ENCODE results near the gene PXYLP1. TPM values are rescaled to one million over a fixed set of nuclear protein-coding genes. Genes with fewer than 3 reads are reported as not detected.

PXYLP1 gene
- total and polyA plus RNA-seq, 9 of the 15 experiments (the other 6 are each of a cell fraction or from before 2014, with no cell fraction given): 0.80 to 2.9 (median 1.3) TPM

- CTCF ChIA-PET (ENCODE audit: low intra/inter-chr PET ratio): interaction anchor here (0.7 kb wide), 1 partner anchor 1748 kb away, joined by 3 read pairs; no protein-coding TSS in a partner anchor
- POLR2A ChIA-PET: no interaction called here
- Histone ChIP-seq H3K27me3 (ENCODE audit: control insufficient read depth in 2 of 2, insufficient read depth in 2 of 2, low read length in 2 of 2) (peaks cover 13 to 31% of the 10 kb centered on the region in 2 experiments; a peak in 3 of 5 replicates), H3K4me2 (ENCODE audit: insufficient read depth, low read length) (no peak overlapping the region), H3K4me3 (no peak overlapping the region), H3K36me3 (ENCODE audit: control insufficient read depth, insufficient read depth, low read length) (no peaks in the 10 kb centered on the region), H3K9me3 (replicated peaks; ENCODE audit: control insufficient read depth, insufficient read depth, low read depth, low read length) (no peaks in the 10 kb centered on the region), H2AFZ (ENCODE audit: low read depth, low read length) (no peak overlapping the region), H3K4me1 (replicated peaks in 1 of 2; ENCODE audit: control insufficient read depth in 2 of 2, insufficient read depth in 2 of 2, low read length in 2 of 2) (no peaks in the 10 kb centered on the region), H3K27ac (ENCODE audit: extremely low read depth, low read depth, low read length) (no peak overlapping the region), H3K79me2 (ENCODE audit: control insufficient read depth, insufficient read depth, low read length) (no peaks in the 10 kb centered on the region), H3K9me1 (ENCODE audit: control insufficient read depth, insufficient read depth, low read length) (no peaks in the 10 kb centered on the region), H3K9ac (ENCODE audit: insufficient read depth in 1 of 2, low read depth in 2 of 2, low read length in 2 of 2) (no peak overlapping the region), H4K20me1 (replicated peaks; ENCODE audit: control insufficient read depth, insufficient read depth, low read length) (no peaks in the 10 kb centered on the region)
- BruUV-seq (replicated peaks): no TSS peak
- ATAC-seq: no peak
- in situ Hi-C loops (cut with MboI) (no loop called here), intact Hi-C loops (cut with micrococcal nuclease) (no loop called here)
- FAIRE-seq: no peak
- DNase-seq (ENCODE audit: extremely low read depth in 1 of 4, low spot score in 3 of 4): no peak
- 11% methylated on average over 15 of the region's 15 CpGs for WGBS (ENCODE audit: insufficient coverage, low coverage, missing lambda C conversion rate)
- TF ChIP-seq CBX1 (IDR thresholded peaks at IDR 0.05; ENCODE audit: low read depth) (no peak), HMBOX1 (IDR thresholded peaks at IDR 0.05) (no peak), SPI1 (IDR thresholded peaks at IDR 0.05; ENCODE audit: borderline replicate concordance, low read depth, low read length) (no peak), POLR2A (conservative IDR thresholded peaks at IDR 0.05) (no peak), MXI1 (IDR thresholded peaks at IDR 0.05; ENCODE audit: low read depth, low read length) (no peak), EGR1 (conservative IDR thresholded peaks at IDR 0.05) (no peak), HDGF (IDR thresholded peaks at IDR 0.05) (no peak), CHD7 (IDR thresholded peaks at IDR 0.05; ENCODE audit: low read depth, low read length) (no peak)
Measured at GRCh38 chr3:141259821-141260629, 28.4 kb downstream of the PXYLP1 start.

All from K562 (cell line).